ENCODE data around the gene HSD17B14. TPM values are rescaled to one million over a fixed set of nuclear protein-coding genes. Genes with fewer than 3 reads are reported as not detected.
A peak's percentile ranks its signal among the peaks of the same experiment; 100 is the strongest.

Gene HSD17B14
- total and polyA plus RNA-seq, 9 of the 15 experiments (the other 6 are each of a cell fraction or from before 2014, with no cell fraction given): 0.16 TPM; not detected in 8

GRCh38 chr19:48784527-48784926, 51.8 kb downstream of the HSD17B14 start (continued):
- TF ChIP-seq ARID4B (CRISPR knock-in tag; IDR thresholded peaks at IDR 0.05) (no peak), RCOR1 (IDR thresholded peaks at IDR 0.05; ENCODE audit: borderline replicate concordance in 1 of 2, low read depth in 2 of 2, low read length in 2 of 2) (peak in 1 of 2 experiments; percentile 59; a peak in 2 of 4 replicates), ZNF316 (IDR thresholded peaks at IDR 0.05) (no peak), FOXJ3 (CRISPR knock-in tag; IDR thresholded peaks at IDR 0.05) (no peak), REST (IDR thresholded peaks at IDR 0.05; ENCODE audit: borderline replicate concordance) (peak; percentile 96), REST (CRISPR knock-in tag; IDR thresholded peaks at IDR 0.05; ENCODE audit: low read depth) (no peak), XRCC5 (IDR thresholded peaks at IDR 0.05; ENCODE audit: low read depth, low read length) (no peak), MTA3 (IDR thresholded peaks at IDR 0.05; ENCODE audit: borderline replicate concordance) (0 out of 2 replicates have a peak, but pooled peaks have one; percentile 19), ELK3 (CRISPR knock-in tag; IDR thresholded peaks at IDR 0.05) (no peak), ZNF232 (CRISPR knock-in tag; IDR thresholded peaks at IDR 0.05) (no peak), TFAM (CRISPR knock-in tag; conservative IDR thresholded peaks at IDR 0.05) (no peak), ZNF398 (CRISPR knock-in tag; IDR thresholded peaks at IDR 0.05) (no peak)

All from K562 (cell line).